OCI-LY7 (cell line): Measurements from ENCODE around the gene DNAJC5G. TPM values are rescaled to one million over a fixed set of nuclear protein-coding genes. Genes with fewer than 3 reads are reported as not detected.

Experiments
- BruUV-seq: library from RNA; stranded (reverse); fragments of 400-500 nt; replicated peaks from 2 replicates; lab custom pipeline; 2021; lab: Mats Ljungman, UMichigan
- CTCF ChIA-PET: fragments of 300-600 bp; sonication (Branson Sonifier 250); formaldehyde crosslinking; loops from one replicate; lab custom pipeline; 2022; ENCODE audit warnings: antibody characterized with exemption; ENCODE audit not compliant: unreplicated experiment; lab: Charles Lee
- POLR2A ChIA-PET: fragments of 300-600 bp; sonication (Branson Sonifier 250); formaldehyde crosslinking; loops from one replicate; lab custom pipeline; 2022; ENCODE audit warnings: antibody characterized with exemption; lab: Charles Lee
- DNase-seq: peaks from one replicate; pipeline ENCODE4 v3.0.0-alpha.2; 2015; ENCODE audit warnings: low spot score
- H2AFZ ChIP-seq: fragments of 200-600 bp; sonication (generic), shearing (Covaris generic); 2 replicates; pipeline ENCODE4 v1.6.1; 2014; ENCODE audit warnings: mild to moderate bottlenecking, antibody characterized with exemption, low read length, moderate library complexity
- H3K27ac ChIP-seq: fragments of 200-600 bp; sonication (generic); 2 replicates; pipeline ENCODE4 v1.5.1; 2014; ENCODE audit warnings: mixed run types, low read depth, mild to moderate bottlenecking, moderate library complexity, low read length, inconsistent platforms; ENCODE audit not compliant: poor library complexity, severe bottlenecking
- H3K36me3 ChIP-seq: fragments of 200-600 bp; sonication (generic); 2 replicates; pipeline ENCODE4 v1.6.1; 2014; ENCODE audit warnings: mild to moderate bottlenecking, antibody characterized with exemption, low read length, moderate library complexity, mixed read lengths; ENCODE audit not compliant: insufficient read depth
- H3K4me1 ChIP-seq: fragments of 200-600 bp; sonication (generic); 2 replicates; pipeline ENCODE4 v1.5.1; 2014; ENCODE audit warnings: mild to moderate bottlenecking, low read length; ENCODE audit not compliant: insufficient read depth, poor library complexity, severe bottlenecking
- H3K4me2 ChIP-seq: fragments of 200-600 bp; sonication (generic); 2 replicates; pipeline ENCODE4 v1.6.1; 2014; ENCODE audit warnings: mild to moderate bottlenecking, low read length
- H3K4me3 ChIP-seq: fragments of 200-600 bp; sonication (generic); 2 replicates; pipeline ENCODE4 v1.5.1; 2014; ENCODE audit warnings: mild to moderate bottlenecking, low read depth, low read length; ENCODE audit not compliant: poor library complexity, severe bottlenecking
- H3K79me2 ChIP-seq: fragments of 200-600 bp; sonication (generic); 2 replicates; pipeline ENCODE4 v1.6.1; 2016; ENCODE audit warnings: low read depth, mild to moderate bottlenecking, low read length, moderate library complexity, mixed read lengths; ENCODE audit not compliant: insufficient read depth
- H3K9me2 ChIP-seq: fragments of 200-600 bp; sonication (generic); 2 replicates; pipeline ENCODE4 v1.6.1; 2016; ENCODE audit warnings: mild to moderate bottlenecking, low read length, mixed read lengths; ENCODE audit not compliant: insufficient read depth
- H3K9me3 ChIP-seq: fragments of 200-600 bp; sonication (generic); 2 replicates; pipeline ENCODE4 v1.6.1; 2014; ENCODE audit warnings: mild to moderate bottlenecking, mixed run types, low read length, mixed read lengths
- H4K20me1 ChIP-seq: fragments of 200-600 bp; sonication (generic); 2 replicates; pipeline ENCODE4 v1.6.1; 2014; ENCODE audit warnings: mild to moderate bottlenecking, antibody characterized with exemption, low read length, moderate library complexity, mixed read lengths; ENCODE audit not compliant: insufficient read depth
- EZH2phosphoT487 ChIP-seq: fragments of 200-600 bp; sonication (generic); IDR thresholded peaks from 2 replicates; pipeline ENCODE4 v1.6.1; 2018; ENCODE audit warnings: low read depth, borderline replicate concordance, mild to moderate bottlenecking, mixed run types, antibody characterized with exemption, low read length, moderate library complexity, mixed read lengths
- intact Hi-C: fragments of 100-400 bp; cut with micrococcal nuclease; formaldehyde crosslinking; loops from one replicate; pipeline ENCODE4 v1.10.0; 2022; ENCODE audit not compliant: unreplicated experiment
- total RNA-seq, 2 experiments: library from RNA; depleted of rRNA in 1 of 2; stranded (reverse); fragments of >200 nt in 1 of 2; shearing (Covaris generic) in 1 of 2; gene quantifications; 2 replicates each; pipeline ENCODE4 v1.2.3, GENCODE V29; 2014 to 2022
- TF ChIP-seq, protein P1 (sequence below): fragments of 200-600 bp; sonication (generic); conservative IDR thresholded peaks from 2 replicates; pipeline ENCODE4 v1.5.1; 2014; ENCODE audit warnings: mild to moderate bottlenecking, antibody characterized with exemption, low read length, moderate library complexity, mixed read lengths

Gene DNAJC5G
- total RNA-seq, 2 experiments from 2014 or later: 4.7 to 18.2 TPM

DNA sequence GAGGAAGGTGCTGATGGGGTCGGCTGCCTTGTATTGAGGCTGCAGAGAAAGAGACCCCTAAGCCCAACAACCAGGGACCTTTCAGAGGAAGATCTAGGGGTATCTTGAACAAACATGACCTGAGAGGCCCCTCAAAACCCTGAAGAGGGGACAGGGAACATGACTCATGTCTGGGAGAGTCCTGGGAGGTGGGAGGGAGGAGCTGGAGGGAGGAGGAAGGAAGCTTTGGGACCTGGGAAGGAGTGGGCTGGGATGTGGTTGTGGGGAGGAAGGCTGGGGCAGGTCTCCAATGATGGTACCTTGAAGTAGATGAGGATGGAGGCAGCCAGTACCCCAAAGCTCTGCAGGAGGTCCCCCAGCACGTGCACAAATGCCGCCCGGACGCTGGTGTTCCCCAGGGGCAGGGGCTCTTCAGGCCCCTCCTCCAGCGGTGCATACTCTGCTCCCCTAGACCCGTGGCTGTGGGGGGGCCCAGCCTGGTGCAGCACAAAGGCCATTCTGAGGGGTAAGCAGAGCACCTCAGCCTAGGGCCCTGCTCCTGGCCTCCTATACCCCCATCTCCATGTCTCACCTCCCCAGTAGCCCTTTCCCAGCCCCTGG lies 18.3 kb upstream of the DNAJC5G start:
- H3K79me2 ChIP-seq: peaks cover 12% of the 10 kb centered on the region; the same call in 1 of the 2 replicates
- POLR2A ChIA-PET: no interaction called here
- no peaks in the 10 kb centered on the region for H3K9me3 ChIP-seq
- no peak overlapping the region for H3K27ac ChIP-seq
- H3K4me2 ChIP-seq: no peak overlapping the region
- intact Hi-C loops: no loop called here
- no peak overlapping the region for H2AFZ ChIP-seq
- H4K20me1 ChIP-seq: no peaks in the 10 kb centered on the region
- H3K9me2 ChIP-seq: no peaks in the 10 kb centered on the region
- peaks cover 32% of the 10 kb centered on the region for H3K4me1 ChIP-seq
- peaks cover 48% of the 10 kb centered on the region for H3K36me3 ChIP-seq
- TF ChIP-seq EZH2phosphoT487: no peak
- TF ChIP-seq, protein P1, sequence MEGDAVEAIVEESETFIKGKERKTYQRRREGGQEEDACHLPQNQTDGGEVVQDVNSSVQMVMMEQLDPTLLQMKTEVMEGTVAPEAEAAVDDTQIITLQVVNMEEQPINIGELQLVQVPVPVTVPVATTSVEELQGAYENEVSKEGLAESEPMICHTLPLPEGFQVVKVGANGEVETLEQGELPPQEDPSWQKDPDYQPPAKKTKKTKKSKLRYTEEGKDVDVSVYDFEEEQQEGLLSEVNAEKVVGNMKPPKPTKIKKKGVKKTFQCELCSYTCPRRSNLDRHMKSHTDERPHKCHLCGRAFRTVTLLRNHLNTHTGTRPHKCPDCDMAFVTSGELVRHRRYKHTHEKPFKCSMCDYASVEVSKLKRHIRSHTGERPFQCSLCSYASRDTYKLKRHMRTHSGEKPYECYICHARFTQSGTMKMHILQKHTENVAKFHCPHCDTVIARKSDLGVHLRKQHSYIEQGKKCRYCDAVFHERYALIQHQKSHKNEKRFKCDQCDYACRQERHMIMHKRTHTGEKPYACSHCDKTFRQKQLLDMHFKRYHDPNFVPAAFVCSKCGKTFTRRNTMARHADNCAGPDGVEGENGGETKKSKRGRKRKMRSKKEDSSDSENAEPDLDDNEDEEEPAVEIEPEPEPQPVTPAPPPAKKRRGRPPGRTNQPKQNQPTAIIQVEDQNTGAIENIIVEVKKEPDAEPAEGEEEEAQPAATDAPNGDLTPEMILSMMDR: no peak
- no peak overlapping the region for H3K4me3 ChIP-seq
- CTCF ChIA-PET: no interaction called here
- DNase-seq: no peak
- BruUV-seq: no TSS peak

DNA sequence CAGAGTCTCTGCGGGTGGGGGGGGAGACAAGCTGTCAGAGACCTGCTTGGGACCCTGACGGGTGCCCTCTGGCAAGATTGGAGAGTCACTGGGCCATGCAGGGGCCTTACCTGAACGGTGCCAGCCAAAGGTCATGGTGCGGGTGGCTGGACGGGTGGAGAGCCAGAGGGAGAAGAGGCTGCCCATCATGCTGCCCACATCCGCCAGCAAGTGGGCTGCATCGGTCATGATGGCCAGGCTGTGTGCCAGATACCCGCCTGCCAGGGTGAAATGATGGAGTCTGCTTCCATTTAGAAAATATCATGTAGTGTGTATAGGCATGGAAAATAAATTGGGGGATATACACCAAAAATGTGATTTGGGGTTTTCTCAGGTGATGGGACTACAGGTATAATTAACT lies 17.2 kb upstream of the DNAJC5G start:
- no TSS peak for BruUV-seq
- peaks cover 48% of the 10 kb centered on the region for H3K36me3 ChIP-seq
- DNase-seq: no peak
- no peak overlapping the region for H3K4me2 ChIP-seq
- ChIA-PET CTCF (no interaction called here), POLR2A (no interaction called here)
- no peaks in the 10 kb centered on the region for H4K20me1 ChIP-seq
- no peak overlapping the region for H3K27ac ChIP-seq
- H3K4me3 ChIP-seq: no peak overlapping the region
- no peak for TF ChIP-seq EZH2phosphoT487
- TF ChIP-seq, protein P1: no peak
- no peaks in the 10 kb centered on the region for H3K9me2 ChIP-seq
- intact Hi-C loops: no loop called here
- H3K4me1 ChIP-seq: peaks cover 21% of the 10 kb centered on the region
- no peak overlapping the region for H2AFZ ChIP-seq
- H3K79me2 ChIP-seq: peaks cover 12% of the 10 kb centered on the region; the same call in 1 of the 2 replicates
- no peaks in the 10 kb centered on the region for H3K9me3 ChIP-seq

GRCh38 chr2:27261241-27261925 lies 13.8 kb upstream of the DNAJC5G start:
- no TSS peak for BruUV-seq
- ChIA-PET CTCF (no interaction called here), POLR2A (interaction anchor here (1.1 kb wide), 1 partner anchor 11 kb away, joined by 3 read pairs; no protein-coding TSS in a partner anchor)
- Histone ChIP-seq H3K36me3 (peaks cover 23% of the 10 kb centered on the region), H3K4me3 (peak overlapping the region; percentile 90), H3K79me2 (peaks cover 12% of the 10 kb centered on the region; the same call in 1 of the 2 replicates), H3K4me2 (peak overlapping the region; percentile 100), H3K27ac (no peak overlapping the region), H3K9me2 (no peaks in the 10 kb centered on the region), H3K9me3 (no peaks in the 10 kb centered on the region), H3K4me1 (peaks cover 53% of the 10 kb centered on the region), H4K20me1 (no peaks in the 10 kb centered on the region), H2AFZ (no peak overlapping the region)
- intact Hi-C loops: no loop called here
- no peak for TF ChIP-seq EZH2phosphoT487
- TF ChIP-seq, protein P1: no peak
- no peak for DNase-seq
